ENCODE measurements around the gene LRP11.

- TF ChIP-seq EP300 (IDR thresholded peaks at IDR 0.05; ENCODE audit: borderline replicate concordance) (no peak), NFIC (IDR thresholded peaks at IDR 0.05) (no peak), TCF12 (IDR thresholded peaks at IDR 0.05; ENCODE audit: low read depth) (no peak), REST (IDR thresholded peaks at IDR 0.05; ENCODE audit: low read depth) (no peak), CREB1 (IDR thresholded peaks at IDR 0.05; ENCODE audit: low read depth) (no peak), MAX (IDR thresholded peaks at IDR 0.05) (no peak)
Measured at GRCh38 chr6:149842331-149842730, 21.8 kb downstream of the LRP11 start.

Data from Ishikawa (cell line).